ENCODE measurements around the gene SMARCC1.

DNA sequence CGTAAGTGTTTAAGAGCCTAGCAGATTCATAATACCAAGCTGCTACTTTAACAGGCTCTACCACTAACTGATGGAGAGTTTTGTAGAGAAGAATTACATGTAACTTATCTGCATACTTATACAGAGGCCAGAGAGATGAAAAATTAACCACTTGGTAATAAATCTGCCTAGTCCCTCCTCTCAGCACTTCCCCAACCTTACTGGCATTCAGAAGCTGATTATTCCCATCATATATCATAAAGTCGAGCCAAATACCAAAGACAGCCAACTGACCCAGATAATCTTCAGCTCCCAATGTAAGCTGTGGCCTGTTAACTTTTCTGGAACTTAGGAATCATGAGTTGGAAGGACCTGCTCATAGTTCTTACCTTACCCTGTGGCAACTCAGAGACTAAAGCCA is 177.5 kb downstream of the SMARCC1 start:
- TF ChIP-seq, protein P1, sequence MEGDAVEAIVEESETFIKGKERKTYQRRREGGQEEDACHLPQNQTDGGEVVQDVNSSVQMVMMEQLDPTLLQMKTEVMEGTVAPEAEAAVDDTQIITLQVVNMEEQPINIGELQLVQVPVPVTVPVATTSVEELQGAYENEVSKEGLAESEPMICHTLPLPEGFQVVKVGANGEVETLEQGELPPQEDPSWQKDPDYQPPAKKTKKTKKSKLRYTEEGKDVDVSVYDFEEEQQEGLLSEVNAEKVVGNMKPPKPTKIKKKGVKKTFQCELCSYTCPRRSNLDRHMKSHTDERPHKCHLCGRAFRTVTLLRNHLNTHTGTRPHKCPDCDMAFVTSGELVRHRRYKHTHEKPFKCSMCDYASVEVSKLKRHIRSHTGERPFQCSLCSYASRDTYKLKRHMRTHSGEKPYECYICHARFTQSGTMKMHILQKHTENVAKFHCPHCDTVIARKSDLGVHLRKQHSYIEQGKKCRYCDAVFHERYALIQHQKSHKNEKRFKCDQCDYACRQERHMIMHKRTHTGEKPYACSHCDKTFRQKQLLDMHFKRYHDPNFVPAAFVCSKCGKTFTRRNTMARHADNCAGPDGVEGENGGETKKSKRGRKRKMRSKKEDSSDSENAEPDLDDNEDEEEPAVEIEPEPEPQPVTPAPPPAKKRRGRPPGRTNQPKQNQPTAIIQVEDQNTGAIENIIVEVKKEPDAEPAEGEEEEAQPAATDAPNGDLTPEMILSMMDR (IDR thresholded peaks at IDR 0.05): no peak
- TF ChIP-seq ZFX (IDR thresholded peaks at IDR 0.05; ENCODE audit: borderline replicate concordance): no peak
